Measurements from ENCODE around the gene SYMPK.

DNA sequence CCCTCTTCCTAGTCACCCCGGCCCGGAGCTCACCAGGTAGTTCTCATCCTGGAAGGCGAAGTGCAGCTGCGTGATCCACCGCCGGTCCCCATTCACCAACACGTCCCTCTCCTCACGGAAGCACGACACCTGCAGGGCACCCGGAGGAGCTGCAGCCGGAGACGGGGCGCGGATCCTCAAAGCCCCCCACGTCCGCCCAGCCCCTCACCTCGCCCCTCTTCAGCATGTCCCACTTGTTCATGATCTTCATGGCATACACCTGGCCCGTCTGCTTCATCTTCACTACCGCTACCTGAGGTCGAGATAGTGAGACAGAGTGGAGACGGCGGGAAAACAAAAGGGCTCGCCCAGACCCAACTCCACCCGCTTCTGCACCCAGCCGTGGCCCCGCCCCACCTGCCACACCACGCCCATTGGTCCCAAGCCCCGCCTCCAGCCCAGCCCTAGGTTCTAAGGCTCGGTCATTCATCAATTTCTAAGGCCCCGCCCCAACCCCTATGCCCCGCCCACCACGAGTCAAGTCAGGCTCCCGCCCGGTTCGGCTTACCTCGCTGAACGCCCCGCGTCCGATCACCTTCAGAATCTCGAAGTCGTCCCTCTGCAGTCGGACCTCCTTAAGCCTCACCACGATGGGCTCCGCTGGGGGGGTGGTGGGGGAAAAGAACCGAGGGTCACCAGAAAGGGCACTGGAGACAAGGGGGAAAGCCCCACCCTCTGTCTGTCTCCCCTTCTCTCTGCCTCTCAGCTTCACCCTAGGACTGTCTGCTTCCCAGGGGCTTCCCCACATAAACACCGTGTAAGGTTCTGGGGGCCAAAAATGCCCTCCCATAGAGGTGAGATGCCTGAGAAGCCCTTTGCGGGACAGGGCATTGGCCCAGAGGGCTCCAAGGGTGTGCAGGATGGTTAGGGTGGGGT lies 83.5 kb downstream of the SYMPK start:
- TF ChIP-seq ZNF274 (IDR thresholded peaks at IDR 0.05; ENCODE audit: low read depth, low read length) (no peak), YY1 (IDR thresholded peaks at IDR 0.05; ENCODE audit: insufficient read depth, insufficient read length) (no peak)

Measured in NT2/D1 (cell line).